22Rv1 (cell line): ENCODE data around the gene CD72.

ENCODE experiments used
- CTCF ChIP-seq: fragments of 450-650 bp; IDR thresholded peaks from 2 replicates; pipeline ENCODE4 v1.5.1; 2017; ENCODE audit warnings: mild to moderate bottlenecking
- ZFX ChIP-seq: fragments of 450-650 bp; IDR thresholded peaks from 2 replicates; pipeline ENCODE4 v1.6.1; 2017; ENCODE audit warnings: antibody characterized with exemption, borderline replicate concordance

DNA sequence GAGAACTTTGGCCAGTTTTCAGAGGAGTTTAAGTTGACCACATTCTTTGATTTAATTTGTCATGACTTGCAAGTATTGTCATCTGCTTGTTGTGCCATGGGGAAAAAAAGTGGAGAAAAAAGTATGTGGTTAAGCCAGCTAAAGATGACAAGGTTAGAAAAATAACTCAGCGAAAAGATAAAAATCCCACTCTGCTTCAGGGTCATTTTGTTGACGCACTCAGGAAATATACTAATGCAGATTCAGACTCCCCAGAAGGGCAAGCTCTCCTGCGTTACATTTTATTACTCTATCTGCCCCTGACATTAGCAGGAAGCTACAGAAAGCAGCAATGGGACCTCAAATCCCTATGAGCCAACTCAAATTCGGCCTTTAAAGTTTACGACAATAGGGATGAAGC, 40.7 kb downstream of the CD72 start:
- TF ChIP-seq CTCF (no peak), ZFX (no peak)
